ENCODE measurements around the gene TEX22.

DNA sequence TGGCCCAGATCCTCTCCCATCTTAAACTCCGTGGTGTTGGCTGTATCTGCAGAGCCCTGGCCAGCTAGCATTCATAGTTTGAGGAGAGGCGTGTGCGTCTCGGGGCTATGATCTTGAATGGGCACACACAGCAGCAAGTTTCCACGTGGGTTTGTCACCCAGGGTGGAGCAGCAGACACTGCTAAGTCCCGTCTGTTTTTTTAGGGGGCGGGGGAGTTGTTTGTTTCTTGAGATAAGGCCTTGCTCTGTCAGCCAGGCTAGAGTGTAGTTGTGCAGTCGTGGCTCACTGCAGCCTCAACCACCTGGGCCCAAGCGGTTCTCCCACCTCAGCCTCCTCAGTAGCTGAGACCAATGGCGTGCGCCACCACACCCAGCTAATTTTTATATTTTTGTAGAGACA is 20.1 kb upstream of the TEX22 start:
- TF ChIP-seq CTCF (conservative IDR thresholded peaks at IDR 0.05; ENCODE audit: low read depth, low read length) (no peak), EZH2 (IDR thresholded peaks at IDR 0.05; ENCODE audit: low read length, unreplicated experiment) (no peak)
